Tibial artery (tissue), 4 donors: ENCODE measurements around the gene MGAT2.

Experiments
- DNase-seq, 2 donors: peaks; one replicate each; pipeline ENCODE4 v3.0.0-alpha.2; 2019
- H3K27ac ChIP-seq, 2 donors: fragments of 200-600 bp; sonication (generic) in 1 of 2; 1 replicate in 1 of 2; 2 replicates in 1 of 2; pipeline ENCODE4 v1.5.1; 2018 to 2019; ENCODE audit warnings: mild to moderate bottlenecking in 1 of 2
- H3K27me3 ChIP-seq, 2 donors: fragments of 200-600 bp; sonication (generic) in 1 of 2; one replicate each; pipeline versions ENCODE4 v1.5.1 to v1.6.0; 2016 to 2019
- H3K36me3 ChIP-seq, 3 donors: fragments of 200-600 bp; sonication (generic) in 2 of 3; one replicate each; pipeline ENCODE4 v1.5.1; 2016 to 2019; ENCODE audit warnings: mild to moderate bottlenecking in 2 of 3
- H3K4me1 ChIP-seq, 4 donors: fragments of 200-600 bp; sonication (generic) in 2 of 4; 1 replicate in 3 of 4; 2 replicates in 1 of 4; pipeline ENCODE4 v1.5.1; 2016 to 2019
- H3K4me3 ChIP-seq, 2 donors: fragments of 200-600 bp; sonication (generic) in 1 of 2; 1 replicate in 1 of 2; 2 replicates in 1 of 2; pipeline ENCODE4 v1.5.1; 2018 to 2019; ENCODE audit warnings: mild to moderate bottlenecking in 2 of 2
- H3K9me3 ChIP-seq, 3 donors: fragments of 200-600 bp; sonication (generic) in 1 of 3; one replicate each; pipeline ENCODE4 v1.5.1; 2016 to 2019
- CTCF ChIP-seq, 2 experiments: fragments of 200-600 bp in 1 of 2; fragments of 450-650 bp in 1 of 2; IDR thresholded peaks; one replicate each; pipeline ENCODE4 v1.5.1; 2017 to 2019; ENCODE audit warnings: antibody characterized with exemption in 2 of 2, mild to moderate bottlenecking in 1 of 2, moderate library complexity in 1 of 2
- intact Hi-C: fragments of 100-400 bp; cut with DNase I; formaldehyde crosslinking; loops from one replicate; pipeline ENCODE4 v1.15.0; 2023; ENCODE audit warnings: low total_unique reads

MGAT2 gene

DNA sequence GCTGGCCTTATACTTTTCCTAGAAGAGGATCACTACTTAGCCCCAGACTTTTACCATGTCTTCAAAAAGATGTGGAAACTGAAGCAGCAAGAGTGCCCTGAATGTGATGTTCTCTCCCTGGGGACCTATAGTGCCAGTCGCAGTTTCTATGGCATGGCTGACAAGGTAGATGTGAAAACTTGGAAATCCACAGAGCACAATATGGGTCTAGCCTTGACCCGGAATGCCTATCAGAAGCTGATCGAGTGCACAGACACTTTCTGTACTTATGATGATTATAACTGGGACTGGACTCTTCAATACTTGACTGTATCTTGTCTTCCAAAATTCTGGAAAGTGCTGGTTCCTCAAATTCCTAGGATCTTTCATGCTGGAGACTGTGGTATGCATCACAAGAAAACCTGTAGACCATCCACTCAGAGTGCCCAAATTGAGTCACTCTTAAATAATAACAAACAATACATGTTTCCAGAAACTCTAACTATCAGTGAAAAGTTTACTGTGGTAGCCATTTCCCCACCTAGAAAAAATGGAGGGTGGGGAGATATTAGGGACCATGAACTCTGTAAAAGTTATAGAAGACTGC is 1.5 kb downstream of the MGAT2 start:
- intact Hi-C loops, result no loop called here
- Histone ChIP-seq H3K9me3 (no peaks in the 10 kb centered on the region), H3K27ac (peak overlapping the region in 1 of 2 donors; percentile 90), H3K4me1 (peaks cover 0 to 50% (median 22%) of the 10 kb centered on the region in 4 donors), H3K36me3 (peaks cover 16 to 34% (median 18%) of the 10 kb centered on the region in 3 donors), H3K27me3 (no peaks in the 10 kb centered on the region), H3K4me3 (peak overlapping the region; percentile 83 to 98)
- no peak for TF ChIP-seq CTCF (IDR thresholded peaks at IDR 0.05)
- DNase-seq, result no peak

- no peaks in the 10 kb centered on the region for H3K27me3 ChIP-seq
- H3K4me1 ChIP-seq, result peaks cover 0 to 47% (median 22%) of the 10 kb centered on the region in 4 donors
- no peak overlapping the region for H3K4me3 ChIP-seq
- DNase-seq, result no peak
- H3K9me3 ChIP-seq, result no peaks in the 10 kb centered on the region
- no peak for TF ChIP-seq CTCF (IDR thresholded peaks at IDR 0.05)
- intact Hi-C loops, result no loop called here
- peaks cover 4 to 26% (median 10%) of the 10 kb centered on the region in 3 donors for H3K36me3 ChIP-seq
- no peak overlapping the region for H3K27ac ChIP-seq
These were observed 2.8 kb downstream of the MGAT2 start for GRCh38 chr14:49623387-49623786.

GRCh38 chr14:49623941-49624839 is 3.6 kb downstream of the MGAT2 start:
- Histone ChIP-seq H3K36me3 (peaks cover 0 to 25% (median 2%) of the 10 kb centered on the region in 3 donors), H3K9me3 (no peaks in the 10 kb centered on the region), H3K4me3 (no peak overlapping the region), H3K27me3 (no peaks in the 10 kb centered on the region), H3K27ac (no peak overlapping the region), H3K4me1 (peaks cover 0 to 39% (median 19%) of the 10 kb centered on the region in 4 donors)
- no peak for TF ChIP-seq CTCF (IDR thresholded peaks at IDR 0.05)
- intact Hi-C loops, result no loop called here
- no peak for DNase-seq

DNA sequence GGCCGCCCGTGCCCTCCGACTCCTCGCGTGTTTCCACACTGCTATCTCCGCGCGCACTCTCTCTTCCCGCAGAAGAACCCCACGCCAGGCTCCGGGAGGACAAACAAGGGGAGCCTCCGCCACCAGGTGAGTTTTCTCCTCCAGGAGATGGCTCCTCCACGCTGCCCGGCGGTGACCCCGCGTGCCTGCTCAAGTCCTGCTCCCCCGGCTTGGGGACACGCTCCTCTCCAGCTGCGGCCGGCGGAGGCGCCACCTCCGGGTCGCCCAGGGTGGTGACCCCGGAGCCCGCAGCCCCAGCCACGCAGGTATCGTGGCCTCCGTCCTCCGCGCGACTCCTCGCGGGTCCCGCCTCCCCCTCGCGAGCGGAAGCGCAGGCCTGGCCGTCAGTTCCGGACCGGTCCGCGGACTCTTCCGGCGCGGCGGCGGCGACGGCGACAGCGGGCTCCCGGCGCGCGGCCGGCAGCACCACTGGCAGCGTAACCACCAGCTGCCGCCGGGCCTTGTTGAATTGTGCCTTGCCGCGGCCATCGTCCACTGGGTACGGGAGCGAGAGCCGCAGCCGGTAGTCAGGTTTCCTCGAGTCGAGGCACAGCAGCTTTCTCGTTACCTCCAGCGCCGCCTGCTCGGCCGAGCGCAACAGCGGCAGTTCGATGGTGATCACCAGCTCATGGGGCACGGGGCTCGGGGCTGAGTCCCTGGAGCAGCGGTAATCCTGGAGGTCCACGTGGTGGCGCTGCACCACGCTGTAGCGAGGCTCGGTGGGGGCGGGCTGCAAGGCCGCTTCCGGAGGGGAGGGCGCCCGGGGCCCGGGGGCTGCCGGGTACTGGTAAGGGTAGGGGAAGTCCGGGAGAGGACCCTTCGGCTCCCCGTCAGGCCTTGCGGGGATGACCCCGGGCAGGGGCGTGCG is 13.3 kb downstream of the MGAT2 start:
- Histone ChIP-seq H3K9me3 (no peaks in the 10 kb centered on the region), H3K27me3 (no peaks in the 10 kb centered on the region), H3K4me1 (peaks cover 0 to 47% (median 25%) of the 10 kb centered on the region in 4 donors), H3K36me3 (peaks cover 0 to 12% (median 0%) of the 10 kb centered on the region in 3 donors), H3K27ac (peak overlapping the region; percentile 81 to 95), H3K4me3 (peak overlapping the region; percentile 73 to 88)
- intact Hi-C loops, result loop anchor here (2.0 to 10.0 kb wide), 4 partner anchors 58 to 481 kb away; partner anchors contain the start of genes KLHDC1, KLHDC2, NEMF and VCPKMT
- DNase-seq, result peak; percentile 91 to 96
- peak; percentile 73 to 83 for TF ChIP-seq CTCF (IDR thresholded peaks at IDR 0.05)
